Glutamatergic neuron (in vitro differentiated cells): ENCODE measurements around the gene DAPL1. TPM values are rescaled to one million over a fixed set of nuclear protein-coding genes. Genes with fewer than 3 reads are reported as not detected.

ENCODE experiments used
- DNase-seq: peaks from one replicate; pipeline ENCODE4 v3.0.0; 2022
- H3K27ac Mint-ChIP-seq: one replicate; pipeline ENCODE4 v1.8.0; 2020; ENCODE audit warnings: mild to moderate bottlenecking, mixed read lengths, inconsistent platforms; ENCODE audit not compliant: unreplicated experiment
- H3K27me3 Mint-ChIP-seq: one replicate; pipeline ENCODE4 v1.8.0; 2020; ENCODE audit warnings: mild to moderate bottlenecking, moderate library complexity, mixed read lengths, inconsistent platforms; ENCODE audit not compliant: unreplicated experiment
- H3K36me3 Mint-ChIP-seq: one replicate; pipeline ENCODE4 v1.8.0; 2020; ENCODE audit warnings: mild to moderate bottlenecking, mixed read lengths, inconsistent platforms; ENCODE audit not compliant: unreplicated experiment
- H3K4me1 Mint-ChIP-seq: one replicate; pipeline ENCODE4 v1.8.0; 2020; ENCODE audit warnings: mild to moderate bottlenecking, low read depth, mixed read lengths, inconsistent platforms; ENCODE audit not compliant: unreplicated experiment
- H3K4me3 Mint-ChIP-seq: one replicate; pipeline ENCODE4 v1.8.0; 2020; ENCODE audit warnings: mild to moderate bottlenecking, mixed read lengths, inconsistent platforms; ENCODE audit not compliant: unreplicated experiment
- H3K9me3 Mint-ChIP-seq: one replicate; pipeline ENCODE4 v1.8.0; 2020; ENCODE audit warnings: mild to moderate bottlenecking, moderate library complexity, mixed read lengths, inconsistent platforms; ENCODE audit not compliant: unreplicated experiment
- CTCF ChIP-seq: fragments of 200-600 bp; sonication (generic); IDR thresholded peaks from one replicate; pipeline ENCODE4 v1.5.0; 2021; ENCODE audit not compliant: partially characterized antibody, unreplicated experiment
- total RNA-seq: library from RNA; stranded (reverse); fragmentation: NEBNext Ultra II Directional; extraction: Animal tissue kit (Norgen Biotek cat#: 25700); gene quantifications from one replicate; pipeline ENCODE4 v1.2.1, GENCODE V29; 2021; ENCODE audit not compliant: unreplicated experiment

DAPL1 gene
- total RNA-seq, 1 donor from 2014 or later, result not detected

- H3K4me3 Mint-ChIP-seq, result no peak overlapping the region
- no peaks in the 10 kb centered on the region for H3K36me3 Mint-ChIP-seq
- no peaks in the 10 kb centered on the region for H3K9me3 Mint-ChIP-seq
- H3K27me3 Mint-ChIP-seq, result no peaks in the 10 kb centered on the region
- no peak for DNase-seq
- H3K4me1 Mint-ChIP-seq, result no peaks in the 10 kb centered on the region
- TF ChIP-seq CTCF, result no peak
- no peak overlapping the region for H3K27ac Mint-ChIP-seq
Observed at GRCh38 chr2:158772306-158773078, 22.6 kb upstream of the DAPL1 start.

GRCh38 chr2:158773121-158773520 is 22.0 kb upstream of the DAPL1 start:
- no peak overlapping the region for H3K27ac Mint-ChIP-seq
- no peak for TF ChIP-seq CTCF
- H3K9me3 Mint-ChIP-seq, result no peaks in the 10 kb centered on the region
- no peaks in the 10 kb centered on the region for H3K4me1 Mint-ChIP-seq
- H3K36me3 Mint-ChIP-seq, result no peaks in the 10 kb centered on the region
- H3K27me3 Mint-ChIP-seq, result no peaks in the 10 kb centered on the region
- no peak for DNase-seq
- H3K4me3 Mint-ChIP-seq, result no peak overlapping the region

GRCh38 chr2:158774681-158775080 is 20.4 kb upstream of the DAPL1 start:
- Mint-ChIP-seq H3K36me3 (no peaks in the 10 kb centered on the region), H3K27ac (no peak overlapping the region), H3K27me3 (no peaks in the 10 kb centered on the region), H3K9me3 (no peaks in the 10 kb centered on the region), H3K4me3 (no peak overlapping the region), H3K4me1 (no peaks in the 10 kb centered on the region)
- TF ChIP-seq CTCF, result no peak
- no peak for DNase-seq

GRCh38 chr2:158775273-158776027 is 19.7 kb upstream of the DAPL1 start:
- Mint-ChIP-seq H3K27me3 (no peaks in the 10 kb centered on the region), H3K9me3 (no peaks in the 10 kb centered on the region), H3K36me3 (no peaks in the 10 kb centered on the region), H3K4me3 (no peak overlapping the region), H3K27ac (no peak overlapping the region), H3K4me1 (no peaks in the 10 kb centered on the region)
- DNase-seq, result no peak
- TF ChIP-seq CTCF, result no peak

GRCh38 chr2:158776231-158776630 is 18.9 kb upstream of the DAPL1 start:
- no peak for DNase-seq
- no peak for TF ChIP-seq CTCF
- no peaks in the 10 kb centered on the region for H3K36me3 Mint-ChIP-seq
- peaks cover 3% of the 10 kb centered on the region for H3K4me1 Mint-ChIP-seq
- no peaks in the 10 kb centered on the region for H3K27me3 Mint-ChIP-seq
- no peak overlapping the region for H3K27ac Mint-ChIP-seq
- H3K9me3 Mint-ChIP-seq, result no peaks in the 10 kb centered on the region
- no peak overlapping the region for H3K4me3 Mint-ChIP-seq
